WI38 (cell line): Measurements from ENCODE around the gene MCTP1.
"Not testable (repeated sequence)": the region's sequence is repeated elsewhere in the genome, so short reads cannot be mapped to it uniquely, and the experiment has no call there.

Experiments
- H3K4me3 ChIP-seq: 2 replicates; pipeline ENCODE4 v1.5.1; 2011; ENCODE audit warnings: low read depth, mild to moderate bottlenecking, control low read depth, low read length
- CTCF ChIP-seq: IDR thresholded peaks from 2 replicates; pipeline ENCODE4 v1.5.1; 2012; ENCODE audit warnings: low read depth, mild to moderate bottlenecking, control low read depth, low read length

MCTP1 gene

GRCh38 chr5:95007921-95008597, 276.8 kb downstream of the MCTP1 start:
- TF ChIP-seq CTCF = no peak
- H3K4me3 ChIP-seq = no peak overlapping the region

- TF ChIP-seq CTCF = no peak
- H3K4me3 ChIP-seq = no peak overlapping the region
Measured at GRCh38 chr5:95005811-95006210, 279.1 kb downstream of the MCTP1 start.

- H3K4me3 ChIP-seq = no peak overlapping the region
- no peak for TF ChIP-seq CTCF
Measured at GRCh38 chr5:94998670-94999069, 286.2 kb downstream of the MCTP1 start.

GRCh38 chr5:94994537-94994936, 290.4 kb downstream of the MCTP1 start:
- H3K4me3 ChIP-seq = not testable (repeated sequence)

GRCh38 chr5:94993491-94993890, 291.4 kb downstream of the MCTP1 start:
- no peak overlapping the region for H3K4me3 ChIP-seq
- no peak for TF ChIP-seq CTCF

GRCh38 chr5:94992325-94992724, 292.6 kb downstream of the MCTP1 start:
- TF ChIP-seq CTCF = no peak
- no peak overlapping the region for H3K4me3 ChIP-seq

- no peak for TF ChIP-seq CTCF
- H3K4me3 ChIP-seq = no peak overlapping the region
Measured at GRCh38 chr5:94983861-94984535, 300.9 kb downstream of the MCTP1 start.
